Activated CD4-positive, CD25-positive, alpha-beta regulatory T cell treated with anti-CD3 and anti-CD28 coated beads, Interleukin-2, amount 50 U/mL, for 24 hours (primary cell): ENCODE results near the gene RBFOX2.
"Not testable (repeated sequence)": the region's sequence is repeated elsewhere in the genome, so short reads cannot be mapped to it uniquely, and the experiment has no call there.

Experiments used
- ATAC-seq, 2 donors: fragments of 150-1000 bp; cut with Tn5 transposase; one replicate each; pipeline ENCODE4 v1.10.0; 2021; ENCODE audit warnings: mild to moderate bottlenecking in 1 of 2, moderate library complexity in 1 of 2

Gene RBFOX2

DNA sequence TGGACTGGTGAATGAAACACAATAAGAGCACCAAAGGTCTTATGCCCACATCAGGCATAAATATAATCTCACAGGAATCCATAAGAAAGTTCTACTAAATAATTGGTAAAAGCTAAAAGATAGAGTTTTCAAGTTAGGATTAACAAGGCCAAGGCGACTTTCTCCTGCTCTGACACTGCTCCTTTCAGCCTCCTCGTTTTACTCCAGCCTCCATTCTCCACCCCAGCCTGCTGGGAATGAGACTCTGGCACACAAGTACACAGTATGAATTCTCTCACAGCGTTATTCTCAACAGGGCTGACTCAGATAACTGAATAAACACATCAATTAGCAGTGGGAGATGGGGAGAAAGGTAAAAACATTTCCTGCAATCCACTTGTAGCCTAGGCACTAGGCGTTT, 216.0 kb downstream of the RBFOX2 start:
- no peak for ATAC-seq

DNA sequence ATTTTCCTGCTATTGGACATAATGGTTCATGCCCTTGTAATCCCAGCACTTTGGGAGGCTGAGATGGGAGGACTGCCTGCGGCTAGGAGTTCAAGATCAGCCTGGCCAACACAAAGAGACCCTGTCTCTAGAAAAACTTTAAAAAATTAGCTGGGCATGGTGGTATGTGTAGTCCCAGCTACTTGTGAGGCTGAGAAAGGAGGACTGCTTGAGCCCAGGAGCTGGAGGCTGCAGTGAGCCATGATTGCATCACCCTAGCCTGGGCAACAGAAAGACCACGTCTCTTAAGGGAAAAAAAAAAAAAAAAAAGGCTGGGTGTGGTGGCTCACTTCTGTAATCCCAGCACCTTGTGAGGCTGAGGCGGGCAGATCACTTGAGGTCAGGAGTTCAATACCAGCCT, 217.0 kb downstream of the RBFOX2 start:
- ATAC-seq = no peak

DNA sequence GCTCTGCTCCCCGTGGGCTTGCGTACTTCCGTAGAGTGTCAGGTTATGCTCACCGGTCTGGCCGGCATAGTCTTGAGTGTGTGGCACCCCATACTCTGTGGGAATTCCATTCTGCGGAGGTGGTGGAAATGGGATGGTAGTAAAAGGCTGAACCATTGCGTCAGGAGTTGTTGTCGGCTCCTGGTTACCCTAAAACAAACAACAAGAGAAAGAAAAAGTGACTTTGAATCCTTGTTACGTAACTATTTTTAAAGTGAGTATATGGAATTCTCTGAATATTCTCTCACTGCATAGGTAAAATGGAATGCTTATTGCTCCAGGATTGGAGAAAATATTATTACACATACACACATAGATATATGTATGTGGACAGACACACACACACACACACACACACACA, 218.8 kb downstream of the RBFOX2 start:
- no peak for ATAC-seq

- ATAC-seq = no peak
These were observed 220.2 kb downstream of the RBFOX2 start for GRCh38 chr22:35808377-35808776.

DNA sequence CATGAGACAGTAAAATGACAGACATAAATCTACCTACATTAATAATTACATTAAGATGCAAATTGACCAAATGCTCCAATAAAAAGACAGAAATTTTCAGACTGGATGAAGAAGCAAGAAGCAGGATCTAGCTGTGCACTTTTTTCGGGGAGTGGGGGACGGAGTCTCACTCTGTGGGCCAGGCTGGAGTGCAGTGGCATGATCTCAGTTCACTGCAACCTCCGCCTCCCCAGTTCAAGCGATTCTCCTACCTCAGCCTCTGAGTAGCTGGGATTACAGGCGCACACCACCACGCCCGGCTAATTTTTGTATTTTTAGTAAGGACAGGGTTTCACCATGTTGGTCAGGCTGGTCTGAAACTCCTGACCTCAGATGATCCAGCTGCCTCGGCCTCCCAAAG, 222.0 kb downstream of the RBFOX2 start:
- not testable (repeated sequence) for ATAC-seq

DNA sequence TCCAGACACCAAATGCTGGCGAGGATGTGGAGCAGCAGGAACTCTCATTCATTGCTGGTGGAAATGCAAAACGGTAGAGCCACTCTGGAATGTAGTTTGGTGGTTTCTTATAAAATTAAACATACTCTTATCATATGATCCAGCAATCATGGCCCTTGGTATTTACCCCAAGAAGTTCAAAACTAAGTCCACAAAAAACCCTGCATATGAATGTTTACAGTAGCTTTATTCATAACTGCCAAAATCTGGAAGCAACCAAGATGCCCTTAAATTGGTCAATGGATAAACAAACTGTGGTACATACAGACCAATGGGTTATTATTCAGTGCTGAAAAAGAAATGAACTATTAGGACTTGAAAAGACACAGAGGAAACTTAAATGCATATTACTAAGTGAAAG, 223.2 kb downstream of the RBFOX2 start:
- ATAC-seq = no peak

DNA sequence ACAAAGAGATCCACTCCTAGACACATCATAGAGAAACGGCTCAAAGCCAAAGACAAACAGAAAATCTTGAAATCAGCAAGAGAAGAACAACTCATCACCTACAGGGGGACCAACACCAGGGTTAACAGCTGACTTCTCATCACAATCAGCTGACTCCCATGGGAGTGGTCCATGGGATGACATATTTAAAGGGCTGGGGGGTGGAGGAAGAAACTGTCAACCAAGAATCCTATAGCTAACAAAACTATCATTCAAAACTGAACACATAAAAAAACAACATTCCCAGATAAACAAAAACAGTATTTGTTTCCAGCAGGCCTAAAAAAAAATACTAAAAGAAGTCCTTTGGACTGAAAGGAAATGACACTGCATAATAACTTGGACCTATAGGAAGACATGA, 224.2 kb downstream of the RBFOX2 start:
- no peak for ATAC-seq

DNA sequence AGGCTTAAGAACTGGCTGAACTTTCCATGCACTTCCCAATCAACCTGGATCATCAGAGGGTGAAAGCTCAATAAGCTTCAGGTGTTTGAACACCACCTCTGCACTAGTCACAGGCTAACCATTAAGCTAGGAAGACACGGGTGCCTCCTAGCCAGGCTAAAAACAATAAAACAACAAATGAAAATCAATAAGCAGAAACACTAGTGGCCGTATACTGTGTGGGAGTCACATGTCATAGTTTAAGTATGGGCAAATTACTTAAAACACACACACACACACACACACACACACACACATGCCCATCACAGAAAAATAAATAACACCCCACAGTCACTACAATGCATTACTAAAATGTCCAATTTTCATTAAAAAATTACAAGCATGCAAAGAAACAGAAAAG, 225.7 kb downstream of the RBFOX2 start:
- no peak for ATAC-seq

- ATAC-seq = not testable (repeated sequence)
These were observed 227.3 kb downstream of the RBFOX2 start for GRCh38 chr22:35801301-35801700.

DNA sequence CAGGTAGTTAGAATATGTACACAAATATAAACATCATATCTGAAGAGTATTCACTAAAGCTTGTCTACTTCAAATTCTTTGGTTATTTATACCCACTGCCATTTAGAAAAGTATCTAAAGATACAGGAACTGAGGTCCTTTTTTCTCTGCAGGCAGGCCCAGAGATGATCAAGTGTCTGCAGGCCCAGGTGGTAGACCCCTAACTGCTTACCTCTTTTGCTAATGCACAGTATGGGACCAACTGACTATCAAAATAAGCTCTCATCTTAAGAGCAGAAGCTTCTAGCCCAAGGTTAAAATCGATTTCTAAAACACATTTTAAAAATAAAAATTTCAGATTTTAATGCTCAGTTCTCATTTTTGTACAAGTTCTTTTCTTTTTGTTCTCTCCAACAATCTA, 229.5 kb downstream of the RBFOX2 start:
- no peak for ATAC-seq

GRCh38 chr22:35797411-35797810, 231.2 kb downstream of the RBFOX2 start:
- ATAC-seq = no peak

- no peak for ATAC-seq
These were observed 233.1 kb downstream of the RBFOX2 start for GRCh38 chr22:35795476-35795875.

DNA sequence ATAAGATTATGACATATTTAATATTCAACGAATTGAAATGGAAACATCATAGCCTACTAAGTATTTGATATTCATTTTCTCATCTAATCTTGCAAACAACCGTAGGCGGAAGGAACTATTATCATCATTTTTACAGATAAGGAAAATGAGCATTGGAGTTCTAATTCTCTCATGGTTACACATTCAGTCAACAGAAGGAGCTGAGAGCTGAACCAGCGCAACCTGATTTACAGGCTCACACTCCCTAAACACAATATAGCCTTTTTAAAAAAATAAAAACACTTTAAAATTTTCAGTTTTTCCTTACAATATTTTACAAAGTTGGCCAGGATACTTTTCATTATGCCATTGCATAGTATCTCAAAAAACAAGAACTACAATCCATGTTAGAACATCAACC, 236.1 kb downstream of the RBFOX2 start:
- no peak for ATAC-seq

GRCh38 chr22:35791788-35792187, 236.8 kb downstream of the RBFOX2 start:
- peak in 1 of 2 donors; percentile 13 for ATAC-seq

DNA sequence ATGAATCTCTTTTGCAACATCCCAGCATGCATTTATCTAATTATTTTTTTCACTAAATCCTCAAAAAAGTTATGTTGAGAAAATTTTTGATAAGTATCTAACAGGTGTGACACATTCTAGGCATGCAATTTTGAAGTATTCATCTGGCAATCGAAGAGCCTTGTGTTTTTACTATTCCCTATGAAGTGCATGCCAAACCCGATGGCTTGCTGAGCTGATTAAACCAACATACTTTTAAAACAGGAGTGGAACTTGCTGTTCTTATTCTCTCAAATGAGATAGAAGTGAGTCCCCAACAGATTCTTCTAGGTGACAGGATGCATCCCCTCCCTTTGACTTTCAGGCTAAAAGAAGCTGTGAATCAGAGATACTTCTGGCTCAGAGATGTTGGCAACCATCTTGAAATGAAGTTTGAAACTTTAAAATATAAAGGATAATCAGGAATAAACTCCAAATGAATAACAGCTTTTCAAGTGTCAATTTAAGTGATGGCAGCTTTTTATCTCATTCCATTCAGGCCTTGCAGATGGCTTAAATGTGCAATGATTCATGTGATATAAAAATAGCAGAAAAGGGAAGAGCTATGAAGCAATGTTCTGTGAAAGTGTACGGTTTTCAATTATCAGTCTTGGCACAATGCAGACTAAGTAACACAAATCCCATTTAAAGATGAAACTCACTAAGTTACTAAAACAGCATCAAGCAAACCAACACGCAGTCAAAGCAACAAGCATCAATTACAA, 243.3 kb downstream of the RBFOX2 start:
- no peak for ATAC-seq

GRCh38 chr22:35784633-35785032, 244.0 kb downstream of the RBFOX2 start:
- no peak for ATAC-seq

DNA sequence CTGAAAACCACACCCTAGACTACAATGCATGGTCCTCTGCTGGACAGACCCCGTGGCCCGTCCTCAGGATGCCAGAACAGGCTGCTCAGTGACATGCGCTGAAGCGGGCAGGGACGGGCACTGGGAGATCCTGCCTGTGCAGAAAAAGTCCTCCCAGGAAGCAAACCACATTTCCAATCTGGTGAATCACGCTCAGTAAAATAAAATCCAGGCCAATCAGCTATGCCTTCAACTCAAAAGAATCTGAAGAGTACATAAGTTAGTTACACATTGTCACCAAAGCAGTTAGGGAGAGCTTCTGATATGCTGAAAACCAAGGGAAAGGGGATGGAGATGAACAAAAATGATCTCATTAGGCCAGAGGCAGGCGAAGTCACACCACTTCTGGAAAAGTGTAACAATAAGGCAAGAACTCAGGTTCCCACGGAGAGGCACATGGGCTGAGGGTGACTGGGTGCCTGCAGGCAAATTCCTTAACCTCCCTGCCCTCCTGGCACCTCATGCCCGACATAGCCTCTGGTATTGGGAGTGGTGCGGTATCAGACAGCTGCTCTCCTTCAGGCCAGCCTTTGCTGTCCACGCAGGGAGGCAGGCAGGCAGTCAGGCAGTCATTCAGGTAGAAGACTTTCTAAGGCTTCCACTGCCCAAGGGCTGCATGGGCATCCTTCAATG, 244.5 kb downstream of the RBFOX2 start:
- no peak for ATAC-seq

DNA sequence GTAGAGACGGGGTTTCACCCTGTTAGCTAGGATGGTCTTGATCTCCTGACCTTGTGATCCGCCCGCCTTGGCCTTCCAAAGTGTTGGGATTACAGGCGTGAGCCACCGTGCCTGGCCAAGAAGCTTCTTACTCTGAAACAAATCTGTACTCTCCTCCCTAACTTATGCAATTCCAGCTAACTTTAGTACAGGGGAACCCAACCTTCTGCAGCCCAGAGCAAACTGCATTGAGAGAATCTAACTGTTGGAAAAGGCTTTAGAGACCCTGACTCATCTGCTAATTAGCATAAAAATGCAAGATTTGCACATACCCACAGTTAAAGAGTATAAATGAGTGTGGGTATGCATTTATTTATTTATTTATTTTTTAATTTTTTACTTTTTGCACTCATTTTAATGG, 246.1 kb downstream of the RBFOX2 start:
- no peak for ATAC-seq

DNA sequence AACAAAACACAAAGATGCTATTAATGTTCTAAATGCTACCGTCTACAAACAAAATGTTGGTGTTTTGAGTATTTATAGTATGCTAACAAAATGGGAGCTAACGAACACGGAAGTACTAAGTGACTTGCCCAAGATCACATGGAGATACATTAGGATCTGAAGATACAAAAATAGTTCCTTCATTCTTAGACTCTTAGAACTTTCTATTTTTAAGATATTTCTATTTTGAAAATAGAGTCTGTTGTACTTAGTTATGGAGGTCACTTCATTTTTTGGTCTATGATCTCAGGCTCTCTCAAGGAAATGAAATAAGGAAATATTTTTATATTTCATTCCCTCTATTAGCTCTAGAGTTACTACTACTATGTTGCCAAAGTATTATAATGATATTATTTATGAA, 246.7 kb downstream of the RBFOX2 start:
- ATAC-seq = no peak

DNA sequence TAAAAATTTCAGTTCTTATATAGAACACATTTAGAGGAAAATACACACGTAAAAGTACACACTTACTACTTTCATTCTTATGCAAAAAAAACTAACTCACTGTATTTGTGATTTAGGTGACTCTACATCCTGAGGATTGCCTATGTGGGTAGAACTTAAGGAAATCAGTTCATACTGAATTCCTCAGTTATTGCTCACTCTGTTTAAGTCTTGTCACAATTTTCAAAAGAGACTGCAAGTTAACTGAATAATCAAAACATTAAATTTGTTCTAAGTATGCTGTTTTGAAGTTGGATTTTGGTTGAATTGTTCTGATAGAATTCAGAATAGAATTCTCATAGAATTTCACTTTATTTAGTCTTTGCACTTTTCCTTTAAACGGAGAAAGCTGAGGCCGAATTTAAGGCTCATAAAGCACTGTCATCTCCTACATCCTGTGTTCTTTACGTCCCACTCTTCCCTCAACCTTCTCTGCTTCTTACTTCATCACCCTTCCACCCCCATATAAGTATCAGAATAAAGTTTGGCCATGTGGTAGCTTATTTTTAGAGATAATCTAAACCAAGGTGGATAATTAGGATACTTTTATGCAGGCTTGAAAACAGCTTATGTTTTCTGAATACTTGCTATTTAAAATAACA, 251.2 kb downstream of the RBFOX2 start:
- no peak for ATAC-seq

GRCh38 chr22:35775339-35775738, 253.3 kb downstream of the RBFOX2 start:
- no peak for ATAC-seq

GRCh38 chr22:35769974-35770373, 258.6 kb downstream of the RBFOX2 start:
- no peak for ATAC-seq

DNA sequence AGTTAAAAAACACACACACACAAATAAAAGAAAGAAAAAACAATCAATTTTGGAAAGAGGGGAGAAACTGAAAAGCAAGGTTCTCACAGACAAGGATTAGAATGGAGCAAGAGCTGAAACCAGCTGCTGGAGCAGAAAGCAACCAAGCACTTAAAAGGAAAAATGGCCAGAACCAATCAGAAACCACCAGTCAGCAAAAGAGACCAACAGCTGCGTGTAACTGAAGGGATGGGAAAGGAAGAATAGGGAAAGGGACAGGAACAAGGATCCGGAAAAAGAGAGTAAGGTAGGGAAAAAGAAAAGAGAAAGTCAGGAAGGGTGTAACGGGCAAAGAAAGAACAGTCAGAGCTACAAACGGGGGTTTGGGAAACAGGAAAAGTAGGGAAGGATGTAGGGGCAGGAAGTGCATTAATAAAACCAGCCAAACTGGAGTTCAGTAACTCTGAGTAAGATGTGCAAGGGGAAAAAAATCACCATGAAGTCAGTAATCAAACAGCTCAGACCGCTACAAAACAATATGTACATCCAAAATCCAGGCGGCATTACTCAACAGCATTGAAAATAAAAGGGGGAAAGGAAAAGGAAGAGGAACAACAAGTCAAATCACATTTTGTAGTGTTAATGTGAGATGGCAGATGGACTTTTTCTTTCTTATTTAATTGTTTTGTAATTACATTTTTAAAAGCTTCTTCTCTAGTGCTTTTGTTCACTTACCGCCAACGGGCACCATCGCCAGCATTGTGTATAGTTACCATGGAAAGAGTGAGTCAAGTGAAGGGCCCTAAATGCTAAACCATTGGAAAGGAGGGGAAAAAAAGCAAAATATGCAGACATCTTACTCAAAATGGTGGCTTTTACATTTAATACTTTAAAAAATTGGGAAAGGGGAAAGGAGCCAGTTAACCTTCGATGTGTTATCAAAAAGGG, 261.7 kb downstream of the RBFOX2 start:
- no peak for ATAC-seq
